ENCODE results near the gene MOCS3. TPM values are rescaled to one million over a fixed set of nuclear protein-coding genes. Genes with fewer than 3 reads are reported as not detected.

Gene MOCS3
- total RNA-seq, 1 donor from 2014 or later = 4.3 TPM

GRCh38 chr20:50928469-50928868 lies 30.1 kb upstream of the MOCS3 start:
- H3K27me3 Mint-ChIP-seq (ENCODE audit: low read depth) = no peaks in the 10 kb centered on the region
- H3K4me1 Mint-ChIP-seq (ENCODE audit: low read depth) = peaks cover 65% of the 10 kb centered on the region
- H3K9me3 Mint-ChIP-seq (ENCODE audit: low read depth) = no peaks in the 10 kb centered on the region
- H3K27ac Mint-ChIP-seq (ENCODE audit: unreplicated experiment) = peak overlapping the region; percentile 73
- H3K36me3 Mint-ChIP-seq (ENCODE audit: low read depth) = peaks cover 2% of the 10 kb centered on the region
- DNase-seq (ENCODE audit: low spot score) = no peak
- peak overlapping the region; percentile 89 for H3K4me3 Mint-ChIP-seq (ENCODE audit: unreplicated experiment)
- no peak for TF ChIP-seq CTCF (IDR thresholded peaks at IDR 0.05)

GRCh38 chr20:50929299-50930138 lies 29.1 kb upstream of the MOCS3 start:
- TF ChIP-seq CTCF (IDR thresholded peaks at IDR 0.05) = peak; percentile 93
- peak overlapping the region; percentile 92 for H3K27ac Mint-ChIP-seq (ENCODE audit: unreplicated experiment)
- peak overlapping the region; percentile 89 for H3K4me3 Mint-ChIP-seq (ENCODE audit: unreplicated experiment)
- no peaks in the 10 kb centered on the region for H3K27me3 Mint-ChIP-seq (ENCODE audit: low read depth)
- H3K36me3 Mint-ChIP-seq (ENCODE audit: low read depth) = peaks cover 3% of the 10 kb centered on the region
- H3K9me3 Mint-ChIP-seq (ENCODE audit: low read depth) = no peaks in the 10 kb centered on the region
- peaks cover 57% of the 10 kb centered on the region for H3K4me1 Mint-ChIP-seq (ENCODE audit: low read depth)
- no peak for DNase-seq (ENCODE audit: low spot score)

GRCh38 chr20:50930139-50930975 lies 28.3 kb upstream of the MOCS3 start:
- Mint-ChIP-seq H3K4me3 (ENCODE audit: unreplicated experiment) (peak overlapping the region; percentile 89), H3K9me3 (ENCODE audit: low read depth) (no peaks in the 10 kb centered on the region), H3K27me3 (ENCODE audit: low read depth) (no peaks in the 10 kb centered on the region), H3K27ac (ENCODE audit: unreplicated experiment) (peak overlapping the region; percentile 94), H3K36me3 (ENCODE audit: low read depth) (peaks cover 6% of the 10 kb centered on the region), H3K4me1 (ENCODE audit: low read depth) (peaks cover 51% of the 10 kb centered on the region)
- no peak for DNase-seq (ENCODE audit: low spot score)
- TF ChIP-seq CTCF (IDR thresholded peaks at IDR 0.05) = no peak

GRCh38 chr20:50930976-50931305 lies 27.7 kb upstream of the MOCS3 start:
- Mint-ChIP-seq H3K4me3 (ENCODE audit: unreplicated experiment) (peak overlapping the region; percentile 71), H3K27me3 (ENCODE audit: low read depth) (no peaks in the 10 kb centered on the region), H3K9me3 (ENCODE audit: low read depth) (no peaks in the 10 kb centered on the region), H3K36me3 (ENCODE audit: low read depth) (peaks cover 8% of the 10 kb centered on the region), H3K27ac (ENCODE audit: unreplicated experiment) (peak overlapping the region; percentile 94), H3K4me1 (ENCODE audit: low read depth) (peaks cover 45% of the 10 kb centered on the region)
- DNase-seq (ENCODE audit: low spot score) = no peak
- TF ChIP-seq CTCF (IDR thresholded peaks at IDR 0.05) = no peak

- H3K4me3 Mint-ChIP-seq (ENCODE audit: unreplicated experiment) = peak within 1 kb of the TSS; percentile 87
- DNase-seq (ENCODE audit: low spot score) = no peak
- no peaks in the 10 kb centered on the region for H3K9me3 Mint-ChIP-seq (ENCODE audit: low read depth)
- peak within 1 kb of the TSS; percentile 94 for H3K27ac Mint-ChIP-seq (ENCODE audit: unreplicated experiment)
- peaks cover 8% of the 10 kb centered on the region for H3K36me3 Mint-ChIP-seq (ENCODE audit: low read depth)
- TF ChIP-seq CTCF (IDR thresholded peaks at IDR 0.05) = peak; percentile 83
- peaks cover 42% of the 10 kb centered on the region for H3K4me1 Mint-ChIP-seq (ENCODE audit: low read depth)
- H3K27me3 Mint-ChIP-seq (ENCODE audit: low read depth) = no peaks in the 10 kb centered on the region
Observed at GRCh38 chr20:50931306-50932015, 27.2 kb upstream of the MOCS3 start, which contains the start of gene ADNP. TSS of gene ADNP (minus strand) at chr20:50931437. CDS start at chr20:50903996, 27,441 bp downstream.

All from chondrocyte (in vitro differentiated cells).